Measurements from ENCODE around the gene GALNTL6.
"Not testable (repeated sequence)": the region's sequence is repeated elsewhere in the genome, so short reads cannot be mapped to it uniquely, and the experiment has no call there.

The GALNTL6 gene

DNA sequence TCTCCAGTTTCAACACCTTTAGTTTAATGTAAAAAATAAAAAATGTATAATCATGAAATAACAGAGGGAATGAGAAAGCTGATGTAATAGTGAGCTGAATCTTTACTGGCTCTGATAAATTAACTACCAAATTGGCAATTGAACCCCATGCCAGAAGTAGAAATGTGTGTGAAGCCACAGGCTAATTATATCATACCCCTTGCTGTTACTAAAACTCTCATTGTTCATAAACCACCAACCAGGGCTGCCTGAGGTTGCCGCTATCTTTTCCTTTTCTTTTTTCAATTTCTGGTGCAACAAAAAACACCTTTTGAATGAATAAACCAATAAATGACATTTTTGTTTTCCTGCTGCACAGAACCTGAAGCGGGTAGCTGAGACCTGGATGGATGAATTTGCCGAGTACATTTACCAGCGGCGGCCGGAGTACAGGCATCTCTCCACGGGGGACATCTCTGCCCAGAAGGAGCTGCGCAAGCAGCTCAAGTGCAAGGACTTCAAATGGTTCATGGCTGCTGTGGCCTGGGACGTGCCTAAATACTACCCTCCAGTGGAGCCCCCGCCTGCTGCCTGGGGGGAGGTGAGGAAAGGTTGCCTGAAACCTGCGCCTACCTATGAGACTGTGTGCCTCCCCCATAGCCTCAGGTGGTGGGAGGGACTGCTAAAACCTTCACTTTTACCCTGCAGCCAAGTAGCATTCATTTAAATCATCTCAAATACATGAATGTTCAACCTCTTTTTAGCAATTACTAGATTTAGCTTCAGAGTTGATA, 1138.7 kb downstream of the GALNTL6 start:
- TF ChIP-seq YY1 (IDR thresholded peaks at IDR 0.05; ENCODE audit: insufficient read depth, insufficient read length): no peak
- TF ChIP-seq SUZ12 (IDR thresholded peaks at IDR 0.05; ENCODE audit: extremely low read depth, insufficient read depth, insufficient read length): no peak
- no peak for TF ChIP-seq ZNF274 (IDR thresholded peaks at IDR 0.05; ENCODE audit: low read depth, low read length)
- H3K4me1 ChIP-seq (ENCODE audit: insufficient read depth, insufficient read length): no peaks in the 10 kb centered on the region
- no peaks in the 10 kb centered on the region for H3K36me3 ChIP-seq (ENCODE audit: insufficient read depth, insufficient read length, low read length)
- no peaks in the 10 kb centered on the region for H3K27me3 ChIP-seq (ENCODE audit: insufficient read depth, insufficient read length)
- no peak for DNase-seq (ENCODE audit: low read depth, low spot score)
- no peak overlapping the region for H3K4me3 ChIP-seq (ENCODE audit: insufficient read length, low read depth)
- H3K9me3 ChIP-seq (ENCODE audit: insufficient read depth, low read length): no peaks in the 10 kb centered on the region
- no peak overlapping the region for H3K9ac ChIP-seq (ENCODE audit: insufficient read length, low read depth)

DNA sequence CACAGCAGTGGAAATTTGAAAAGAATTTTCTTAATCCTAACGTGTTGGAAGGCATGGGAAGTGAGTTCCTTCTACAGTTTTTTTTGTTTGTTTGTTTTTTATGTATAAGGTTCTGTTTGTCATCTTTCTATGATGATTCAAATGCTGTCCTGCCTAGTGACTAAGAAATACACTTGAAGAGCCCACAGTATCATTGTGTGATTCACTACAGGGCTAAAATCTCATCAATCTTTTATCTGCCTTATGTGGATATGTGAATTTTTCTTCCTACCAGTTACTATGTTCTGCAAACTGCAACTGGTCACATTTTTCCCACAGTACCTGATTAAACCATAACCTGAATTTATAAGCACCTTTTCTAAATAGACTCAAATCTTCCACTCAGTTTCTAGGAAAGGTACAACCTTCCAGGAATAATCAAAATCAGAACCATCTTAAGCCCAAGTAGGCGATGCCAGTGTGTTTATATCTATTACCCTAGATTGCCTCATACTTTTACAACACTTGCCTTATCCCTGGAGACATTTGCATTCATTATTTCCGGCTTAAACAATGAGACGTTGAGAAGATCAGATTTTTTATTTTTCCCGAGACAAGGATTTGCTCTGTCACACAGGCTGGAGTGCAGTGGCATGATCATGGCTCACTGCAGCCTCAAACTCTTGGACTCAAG, 1140.8 kb downstream of the GALNTL6 start:
- no peaks in the 10 kb centered on the region for H3K36me3 ChIP-seq (ENCODE audit: insufficient read depth, insufficient read length, low read length)
- DNase-seq (ENCODE audit: low read depth, low spot score): no peak
- no peak overlapping the region for H3K4me3 ChIP-seq (ENCODE audit: insufficient read length, low read depth)
- no peaks in the 10 kb centered on the region for H3K9me3 ChIP-seq (ENCODE audit: insufficient read depth, low read length)
- H3K27me3 ChIP-seq (ENCODE audit: insufficient read depth, insufficient read length): no peaks in the 10 kb centered on the region
- TF ChIP-seq YY1 (IDR thresholded peaks at IDR 0.05; ENCODE audit: insufficient read depth, insufficient read length) (no peak), ZNF274 (IDR thresholded peaks at IDR 0.05; ENCODE audit: low read depth, low read length) (no peak), SUZ12 (IDR thresholded peaks at IDR 0.05; ENCODE audit: extremely low read depth, insufficient read depth, insufficient read length) (no peak)
- H3K9ac ChIP-seq (ENCODE audit: insufficient read length, low read depth): no peak overlapping the region
- no peaks in the 10 kb centered on the region for H3K4me1 ChIP-seq (ENCODE audit: insufficient read depth, insufficient read length)

- H3K4me1 ChIP-seq (ENCODE audit: insufficient read depth, insufficient read length); DNase-seq (ENCODE audit: low read depth, low spot score); H3K36me3 ChIP-seq (ENCODE audit: insufficient read depth, insufficient read length, low read length); H3K4me3 ChIP-seq (ENCODE audit: insufficient read length, low read depth); H3K27me3 ChIP-seq (ENCODE audit: insufficient read depth, insufficient read length); H3K9me3 ChIP-seq (ENCODE audit: insufficient read depth, low read length); H3K9ac ChIP-seq (ENCODE audit: insufficient read length, low read depth): not testable (repeated sequence)
Observed at GRCh38 chr4:172956340-172956739, 1143.1 kb downstream of the GALNTL6 start.

DNA sequence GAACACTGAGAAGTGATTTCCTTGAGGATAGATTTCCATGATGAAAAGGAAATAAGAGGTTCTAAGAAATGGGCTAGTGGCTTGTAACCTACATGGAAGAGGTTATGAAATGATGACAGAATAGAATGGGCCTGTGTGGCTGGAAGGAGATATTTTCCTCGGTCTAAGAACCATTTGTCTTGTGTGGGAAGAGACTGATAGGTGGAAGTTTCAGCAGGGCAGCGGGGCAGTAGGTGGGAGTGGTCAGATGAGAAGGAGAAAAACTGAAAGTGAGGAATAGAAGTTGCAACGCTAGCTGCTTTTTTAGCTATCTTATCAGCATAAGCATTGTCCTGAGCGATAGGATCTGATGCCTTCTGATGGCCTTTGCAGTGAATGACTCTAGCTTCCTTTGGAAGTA, 1144.0 kb downstream of the GALNTL6 start:
- no peak overlapping the region for H3K9ac ChIP-seq (ENCODE audit: insufficient read length, low read depth)
- H3K4me3 ChIP-seq (ENCODE audit: insufficient read length, low read depth): no peak overlapping the region
- DNase-seq (ENCODE audit: low read depth, low spot score): no peak

GRCh38 chr4:172962564-172963353, 1149.6 kb downstream of the GALNTL6 start:
- no peaks in the 10 kb centered on the region for H3K9me3 ChIP-seq (ENCODE audit: insufficient read depth, low read length)
- DNase-seq (ENCODE audit: low read depth, low spot score): no peak
- H3K4me3 ChIP-seq (ENCODE audit: insufficient read length, low read depth): no peak overlapping the region
- no peaks in the 10 kb centered on the region for H3K4me1 ChIP-seq (ENCODE audit: insufficient read depth, insufficient read length)
- H3K36me3 ChIP-seq (ENCODE audit: insufficient read depth, insufficient read length, low read length): no peaks in the 10 kb centered on the region
- TF ChIP-seq ZNF274 (IDR thresholded peaks at IDR 0.05; ENCODE audit: low read depth, low read length) (no peak), SUZ12 (IDR thresholded peaks at IDR 0.05; ENCODE audit: extremely low read depth, insufficient read depth, insufficient read length) (no peak), YY1 (IDR thresholded peaks at IDR 0.05; ENCODE audit: insufficient read depth, insufficient read length) (no peak)
- H3K9ac ChIP-seq (ENCODE audit: insufficient read length, low read depth): no peak overlapping the region
- no peaks in the 10 kb centered on the region for H3K27me3 ChIP-seq (ENCODE audit: insufficient read depth, insufficient read length)

More for the DNA sequence above, 1144.0 kb downstream of the GALNTL6 start:
- no peaks in the 10 kb centered on the region for H3K4me1 ChIP-seq (ENCODE audit: insufficient read depth, insufficient read length)
- H3K36me3 ChIP-seq (ENCODE audit: insufficient read depth, insufficient read length, low read length): no peaks in the 10 kb centered on the region
- H3K27me3 ChIP-seq (ENCODE audit: insufficient read depth, insufficient read length): no peaks in the 10 kb centered on the region
- TF ChIP-seq ZNF274 (IDR thresholded peaks at IDR 0.05; ENCODE audit: low read depth, low read length) (no peak), YY1 (IDR thresholded peaks at IDR 0.05; ENCODE audit: insufficient read depth, insufficient read length) (no peak), SUZ12 (IDR thresholded peaks at IDR 0.05; ENCODE audit: extremely low read depth, insufficient read depth, insufficient read length) (no peak)
- H3K9me3 ChIP-seq (ENCODE audit: insufficient read depth, low read length): no peaks in the 10 kb centered on the region

DNA sequence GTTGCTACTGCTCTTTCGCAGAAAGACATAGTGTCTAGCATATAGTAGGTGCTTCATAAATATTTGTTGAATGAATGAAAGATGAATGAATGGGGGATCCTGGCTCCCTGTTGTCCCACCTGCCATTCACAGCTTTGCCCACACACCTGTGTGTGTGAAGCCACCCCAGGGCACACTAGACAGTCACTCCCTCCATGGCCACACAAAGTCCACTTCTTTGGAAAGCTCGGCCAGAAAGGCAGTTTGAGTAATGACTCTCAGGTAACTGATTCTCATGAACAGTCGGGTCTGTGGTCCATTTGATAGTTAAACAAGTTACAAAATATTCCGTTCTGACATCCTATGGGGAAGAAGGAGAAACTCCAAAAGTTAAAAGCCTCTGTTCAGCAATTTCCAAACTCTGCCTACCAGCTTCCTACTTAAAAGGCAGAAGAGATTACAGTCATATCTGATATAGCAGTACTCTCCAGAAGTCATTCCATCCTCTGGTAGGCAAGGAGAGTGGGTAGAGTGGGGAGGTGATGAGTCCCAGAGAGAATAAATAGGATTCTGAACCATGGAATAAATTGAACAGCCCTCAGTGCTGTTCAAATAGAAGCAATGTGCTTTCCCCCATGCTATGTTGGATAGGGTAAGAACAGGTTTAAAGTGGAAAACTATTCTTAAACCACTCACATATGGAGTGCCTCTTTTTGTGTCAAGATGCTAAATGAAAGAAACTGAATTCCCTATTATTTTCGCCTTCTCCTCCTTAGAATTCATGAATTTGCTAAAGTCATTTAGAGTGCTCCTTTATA, 1150.5 kb downstream of the GALNTL6 start:
- TF ChIP-seq ZNF274 (IDR thresholded peaks at IDR 0.05; ENCODE audit: low read depth, low read length) (no peak), YY1 (IDR thresholded peaks at IDR 0.05; ENCODE audit: insufficient read depth, insufficient read length) (no peak), SUZ12 (IDR thresholded peaks at IDR 0.05; ENCODE audit: extremely low read depth, insufficient read depth, insufficient read length) (no peak)
- no peak for DNase-seq (ENCODE audit: low read depth, low spot score)
- H3K4me1 ChIP-seq (ENCODE audit: insufficient read depth, insufficient read length): no peaks in the 10 kb centered on the region
- H3K9me3 ChIP-seq (ENCODE audit: insufficient read depth, low read length): no peaks in the 10 kb centered on the region; the same call in 1 of the 2 replicates
- no peak overlapping the region for H3K4me3 ChIP-seq (ENCODE audit: insufficient read length, low read depth)
- no peak overlapping the region for H3K9ac ChIP-seq (ENCODE audit: insufficient read length, low read depth)
- no peaks in the 10 kb centered on the region for H3K27me3 ChIP-seq (ENCODE audit: insufficient read depth, insufficient read length)
- H3K36me3 ChIP-seq (ENCODE audit: insufficient read depth, insufficient read length, low read length): no peaks in the 10 kb centered on the region

GRCh38 chr4:172970189-172970588, 1157.0 kb downstream of the GALNTL6 start:
- not testable (repeated sequence) for DNase-seq (ENCODE audit: low read depth, low spot score); H3K9me3 ChIP-seq (ENCODE audit: insufficient read depth, low read length); H3K4me1 ChIP-seq (ENCODE audit: insufficient read depth, insufficient read length); H3K4me3 ChIP-seq (ENCODE audit: insufficient read length, low read depth); H3K36me3 ChIP-seq (ENCODE audit: insufficient read depth, insufficient read length, low read length); H3K27me3 ChIP-seq (ENCODE audit: insufficient read depth, insufficient read length); H3K9ac ChIP-seq (ENCODE audit: insufficient read length, low read depth)
